Stimulated activated CD8-positive, alpha-beta memory T cell treated with anti-CD3 and anti-CD28 coated beads, Interleukin-15, amount 100 ng/mL, for 24 hours (primary cell): Measurements from ENCODE around the gene CDH22.

Experiments used
- DNase-seq: peaks from one replicate; pipeline ENCODE4 v3.0.0-alpha.2; 2020; ENCODE audit warnings: low read depth

Gene CDH22

DNA sequence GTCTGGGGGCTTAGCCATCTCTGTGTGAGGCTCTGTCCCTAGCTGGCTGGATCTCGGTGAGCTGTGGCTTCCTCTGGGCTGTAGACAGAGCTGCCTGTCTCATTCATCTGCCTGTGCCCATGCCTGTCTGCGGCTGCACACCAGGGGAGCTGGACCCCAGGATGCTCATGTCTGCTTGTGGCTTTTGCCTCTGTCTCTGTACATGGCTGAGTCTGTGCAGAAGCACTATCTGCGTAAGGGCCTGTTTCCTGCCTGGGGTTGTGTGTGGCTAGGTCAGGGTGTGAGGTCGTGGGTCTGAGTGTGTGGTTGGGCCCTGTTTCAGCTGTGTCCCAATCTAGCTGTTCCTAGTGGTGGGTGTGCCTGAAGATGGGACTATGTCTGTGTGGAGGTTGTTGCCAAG, 68.2 kb downstream of the CDH22 start:
- DNase-seq: no peak

DNA sequence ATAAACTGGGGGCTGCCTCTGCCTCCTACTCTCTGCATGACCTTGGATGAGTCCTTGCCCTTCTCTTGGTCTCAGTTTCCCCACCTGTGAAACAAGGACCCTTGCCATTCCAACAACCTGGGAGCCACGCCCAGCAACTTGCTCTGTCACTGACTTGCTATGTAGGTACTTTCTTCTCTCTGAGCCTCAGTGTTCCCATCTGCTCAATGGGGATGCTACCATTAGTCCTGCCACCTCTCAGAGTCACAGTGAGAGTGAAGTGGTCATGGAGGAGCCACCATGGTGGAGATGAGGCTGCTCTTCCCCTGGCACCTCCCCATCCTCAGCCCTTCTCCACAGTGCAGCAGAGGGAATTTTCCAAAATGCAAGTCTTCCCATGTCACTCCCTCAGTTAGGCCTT, 70.6 kb downstream of the CDH22 start:
- no peak for DNase-seq

DNA sequence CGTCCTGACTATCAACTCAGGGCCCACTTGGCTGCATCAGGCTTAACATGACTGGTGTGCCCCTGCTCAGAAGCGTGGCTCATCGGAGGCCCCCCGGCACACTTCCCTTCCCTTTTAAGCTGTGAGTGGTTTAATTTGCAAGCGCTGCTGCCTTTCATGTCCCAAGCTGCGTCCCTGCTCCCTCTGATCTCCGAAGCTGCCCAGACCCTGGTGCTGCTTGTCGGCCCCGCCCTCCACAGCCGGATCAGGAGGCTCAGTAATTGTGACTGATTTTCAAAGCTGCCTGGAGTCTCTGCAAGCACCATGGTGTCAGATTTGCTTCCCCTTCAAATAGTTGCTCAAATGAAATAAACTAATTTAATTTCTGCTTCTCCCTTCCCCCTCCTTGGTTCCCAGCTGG, 71.1 kb downstream of the CDH22 start:
- DNase-seq: no peak

DNA sequence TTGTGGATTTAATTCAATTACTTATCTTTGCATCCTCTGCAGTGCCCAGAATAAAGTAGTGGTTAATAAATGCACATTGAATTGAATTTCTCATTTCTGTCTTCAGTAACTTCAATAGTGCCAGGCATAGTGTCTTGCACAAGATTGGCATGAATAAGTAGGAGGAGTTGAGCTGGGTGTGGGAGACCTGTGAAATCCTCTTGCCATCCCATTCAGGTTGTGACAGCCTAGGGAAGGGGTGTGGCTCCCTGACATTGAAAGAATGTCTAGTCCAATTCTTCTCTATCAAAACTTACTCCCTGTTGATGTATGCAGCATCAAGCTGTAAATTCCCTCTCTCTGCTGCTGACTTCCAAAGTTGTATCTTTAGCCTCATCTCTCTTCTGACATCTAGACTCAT, 73.2 kb downstream of the CDH22 start:
- DNase-seq: no peak

DNA sequence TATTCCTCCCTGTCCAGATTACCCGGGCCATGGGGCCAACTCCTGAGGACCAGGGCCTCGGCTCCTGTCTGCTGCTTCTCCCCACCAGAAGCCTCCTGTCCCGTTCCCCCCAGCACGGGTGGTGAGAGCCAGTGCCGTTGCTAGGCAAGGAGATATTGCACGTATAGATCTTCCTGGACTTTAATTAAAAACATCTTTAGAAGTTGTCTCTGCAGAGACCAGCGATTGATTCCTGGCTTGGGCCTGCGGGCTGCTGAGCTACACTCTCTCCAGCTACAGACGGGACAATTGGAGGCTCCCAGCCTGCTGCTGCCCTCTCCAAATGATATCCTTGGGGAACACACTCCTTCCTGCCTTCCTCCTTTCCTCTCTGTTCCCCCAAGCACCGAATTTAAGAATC, 74.6 kb downstream of the CDH22 start:
- DNase-seq: no peak

DNA sequence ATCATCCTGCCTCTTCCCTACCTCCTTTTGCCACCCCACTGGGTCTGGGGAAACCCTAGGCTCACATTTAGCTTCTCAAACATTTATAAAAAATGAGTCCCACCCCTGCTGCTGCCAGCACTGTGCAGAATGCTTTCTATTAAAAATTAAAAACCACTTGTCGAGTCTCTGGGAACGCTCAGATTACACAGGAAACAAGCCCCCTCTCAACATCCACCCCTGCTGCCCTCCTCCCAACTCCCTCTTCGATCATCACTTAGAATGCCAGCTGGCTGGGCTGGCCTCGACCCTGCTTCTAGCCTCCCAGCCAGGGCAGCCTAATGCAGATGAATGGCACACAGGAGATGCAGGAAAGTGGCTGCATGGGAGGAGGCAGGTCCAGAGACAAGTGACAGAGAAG, 75.8 kb downstream of the CDH22 start:
- no peak for DNase-seq

DNA sequence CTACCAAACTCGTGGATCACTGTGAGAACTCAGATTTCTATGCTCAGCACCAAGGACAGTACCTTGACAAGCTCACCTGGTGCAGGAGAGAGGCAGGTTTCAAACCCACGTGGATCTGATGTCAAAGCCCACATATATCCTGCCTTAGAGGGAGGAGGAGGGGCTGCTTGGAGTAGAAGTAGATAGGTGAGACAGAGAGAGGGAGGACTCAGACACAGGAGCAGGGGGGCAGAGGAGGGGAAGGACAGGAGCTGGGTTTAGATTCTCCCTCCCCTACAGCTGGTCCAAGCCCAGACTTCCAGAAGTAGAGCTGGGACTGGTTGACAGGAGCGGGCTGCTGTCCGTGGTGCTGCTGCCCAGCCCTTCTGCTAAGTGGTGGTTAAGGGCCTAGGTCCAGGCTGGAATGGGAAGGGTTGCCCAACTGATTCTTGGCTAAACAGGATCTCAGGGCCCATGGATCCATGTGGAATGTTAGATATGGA, 77.5 kb downstream of the CDH22 start:
- no peak for DNase-seq

DNA sequence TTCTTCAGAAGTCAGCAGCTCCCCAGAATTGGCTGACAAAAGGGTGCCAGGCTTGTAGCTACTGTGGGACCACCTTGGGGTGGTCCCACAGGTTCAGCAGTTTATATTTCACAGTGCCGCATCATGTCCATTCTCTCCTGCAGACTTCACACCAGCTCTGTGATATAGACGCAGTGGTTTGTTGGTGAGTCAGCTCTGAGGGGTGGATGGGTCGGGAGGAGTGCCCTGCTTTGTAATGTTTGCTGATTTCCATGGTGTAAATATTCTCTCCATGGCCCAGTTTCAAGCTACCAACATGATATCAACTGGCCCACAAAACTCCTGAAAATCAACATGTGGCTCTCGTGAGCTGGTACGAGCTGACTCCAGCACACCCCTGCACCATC, 78.2 kb downstream of the CDH22 start:
- no peak for DNase-seq

DNA sequence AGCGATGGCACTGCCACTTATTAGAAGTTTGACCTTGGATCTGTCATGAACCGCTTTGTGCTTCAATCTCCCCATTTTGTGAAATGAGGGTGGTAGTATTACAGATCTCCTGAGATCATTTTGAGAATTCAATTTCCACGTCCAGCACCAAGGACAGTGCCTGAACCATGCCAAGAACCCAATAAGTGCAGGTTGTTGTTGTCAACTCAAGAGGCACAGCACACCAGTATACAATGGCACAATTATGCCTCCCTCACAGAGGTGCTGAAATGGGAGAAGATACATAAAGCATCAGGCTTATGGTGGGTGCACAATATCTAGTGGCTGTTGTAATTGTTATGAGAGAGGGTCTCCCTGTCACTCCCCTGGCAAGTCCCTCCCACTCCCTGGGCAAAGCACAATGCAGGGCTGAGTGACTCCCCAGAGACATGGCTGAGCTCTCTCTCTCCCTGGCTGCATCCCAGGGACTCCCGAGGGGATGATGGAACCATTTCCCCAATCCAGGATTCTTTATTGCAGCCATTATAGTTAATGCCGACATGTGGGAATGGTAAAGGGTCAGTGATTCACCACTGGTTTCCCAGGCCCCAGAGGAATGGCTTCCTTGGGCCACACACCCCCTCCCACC, 78.7 kb downstream of the CDH22 start:
- DNase-seq: no peak

DNA sequence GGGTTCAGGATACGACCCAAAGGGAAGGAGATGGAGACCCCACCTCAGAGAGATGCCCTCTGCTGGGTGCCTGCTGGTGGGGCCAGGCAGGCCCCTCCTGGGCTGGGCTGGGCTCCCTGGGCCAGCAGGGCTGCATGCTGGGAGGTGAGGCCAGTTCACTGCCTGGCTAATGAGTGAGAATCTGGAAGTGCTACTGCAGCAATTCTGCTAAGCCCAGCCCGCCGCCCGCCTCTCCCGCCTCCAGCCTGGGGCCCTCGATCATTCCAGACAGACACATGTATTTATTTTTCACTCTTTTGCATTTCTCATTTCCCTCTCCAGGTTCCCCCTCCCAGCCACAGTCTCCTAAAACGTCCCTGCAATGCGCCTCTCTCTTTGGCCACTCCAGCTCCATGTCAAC, 79.6 kb downstream of the CDH22 start:
- DNase-seq: no peak

DNA sequence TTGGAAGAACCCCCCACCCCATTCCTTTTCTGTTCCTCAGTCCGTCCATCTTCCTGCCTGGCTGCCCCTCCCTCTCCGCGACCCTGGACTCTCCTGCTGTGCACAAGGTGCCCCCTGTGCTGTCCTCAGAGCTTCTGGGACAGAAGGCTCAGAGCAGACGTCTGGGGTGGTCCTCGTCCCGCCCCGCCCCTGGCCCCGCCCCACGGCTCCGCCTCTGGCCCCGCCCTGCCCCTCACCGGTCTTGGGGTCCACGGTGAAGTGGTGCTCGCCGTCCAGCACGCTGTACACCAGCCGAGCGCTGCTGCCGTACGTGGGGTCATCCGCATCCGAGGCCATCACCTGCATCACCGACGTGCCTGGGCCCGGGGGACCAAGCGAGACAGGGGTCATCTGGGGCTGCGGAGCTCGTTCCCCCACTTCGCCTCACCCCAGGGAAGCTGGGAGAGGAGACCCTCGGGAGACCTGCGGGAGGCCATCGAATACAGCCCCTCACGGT, 81.0 kb downstream of the CDH22 start:
- no peak for DNase-seq

DNA sequence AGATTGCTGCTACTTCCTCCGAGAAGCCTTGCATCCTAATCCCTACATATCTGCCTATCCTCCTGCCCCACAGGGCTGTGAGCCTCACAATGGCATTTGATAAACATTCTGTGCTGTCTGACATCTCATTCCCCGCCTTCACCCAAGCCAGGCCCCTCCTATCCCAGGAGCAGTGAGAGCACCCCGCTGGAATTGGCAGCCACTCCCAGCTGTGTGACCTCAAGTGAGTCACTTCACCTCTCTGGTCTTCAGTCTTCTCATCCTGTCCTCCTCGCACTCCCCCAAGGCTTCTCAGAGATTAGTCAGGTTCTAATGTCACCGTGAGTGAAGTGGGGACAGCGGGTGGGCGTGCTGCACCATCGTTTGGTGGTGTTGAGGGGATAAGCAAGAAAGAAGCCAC, 81.7 kb downstream of the CDH22 start:
- DNase-seq: no peak

DNA sequence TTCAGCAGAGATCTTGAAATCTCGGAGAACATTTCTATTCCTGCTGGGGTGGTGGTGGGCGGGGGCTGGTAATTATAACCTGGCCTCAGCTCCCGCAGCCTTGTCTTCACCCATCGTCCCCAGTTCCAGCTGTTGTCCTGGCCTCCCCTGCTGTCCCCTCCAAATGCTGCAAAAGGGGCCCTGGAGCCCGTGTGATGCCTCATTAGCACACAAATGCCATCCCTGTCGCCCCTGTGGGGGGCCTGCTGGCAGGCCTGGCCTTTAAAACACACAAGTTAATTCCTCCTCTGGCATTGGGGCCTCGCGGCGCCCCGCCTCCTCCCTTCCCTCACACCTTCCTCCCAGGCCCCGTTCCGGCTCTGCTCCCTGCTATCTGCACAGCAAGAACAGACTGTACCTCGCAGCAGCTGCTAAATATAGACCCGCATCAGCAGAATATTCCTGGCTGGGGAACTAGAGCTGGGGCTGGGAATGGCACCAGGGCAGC, 85.7 kb downstream of the CDH22 start:
- no peak for DNase-seq

DNA sequence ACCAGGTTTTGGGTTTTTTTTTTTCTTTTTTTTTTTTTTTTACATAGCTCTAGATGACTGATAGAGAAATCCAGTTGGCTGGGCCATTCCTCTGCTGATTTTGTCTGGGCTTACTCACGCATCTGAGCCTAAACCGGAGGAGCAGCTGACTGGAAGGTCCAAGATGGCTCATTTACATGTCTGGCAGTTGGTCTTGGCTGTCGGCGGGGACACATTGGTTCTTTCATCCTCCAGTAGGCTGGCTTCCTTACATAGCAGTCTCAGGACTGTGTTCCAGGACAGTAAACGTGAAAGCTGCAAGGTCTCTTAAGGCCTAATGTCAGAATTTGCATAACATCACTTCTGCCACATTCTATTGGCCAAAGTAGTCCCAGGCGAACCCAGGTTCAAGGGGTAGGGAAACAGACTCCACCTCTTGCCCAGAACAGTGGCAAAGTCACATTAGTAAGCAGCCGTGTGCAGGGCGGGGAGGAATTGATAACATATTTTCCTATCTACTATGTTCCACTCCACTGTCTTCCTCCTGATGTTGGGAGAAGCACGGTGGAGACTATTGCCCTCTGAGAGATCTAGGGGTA, 87.0 kb downstream of the CDH22 start:
- DNase-seq: no peak

DNA sequence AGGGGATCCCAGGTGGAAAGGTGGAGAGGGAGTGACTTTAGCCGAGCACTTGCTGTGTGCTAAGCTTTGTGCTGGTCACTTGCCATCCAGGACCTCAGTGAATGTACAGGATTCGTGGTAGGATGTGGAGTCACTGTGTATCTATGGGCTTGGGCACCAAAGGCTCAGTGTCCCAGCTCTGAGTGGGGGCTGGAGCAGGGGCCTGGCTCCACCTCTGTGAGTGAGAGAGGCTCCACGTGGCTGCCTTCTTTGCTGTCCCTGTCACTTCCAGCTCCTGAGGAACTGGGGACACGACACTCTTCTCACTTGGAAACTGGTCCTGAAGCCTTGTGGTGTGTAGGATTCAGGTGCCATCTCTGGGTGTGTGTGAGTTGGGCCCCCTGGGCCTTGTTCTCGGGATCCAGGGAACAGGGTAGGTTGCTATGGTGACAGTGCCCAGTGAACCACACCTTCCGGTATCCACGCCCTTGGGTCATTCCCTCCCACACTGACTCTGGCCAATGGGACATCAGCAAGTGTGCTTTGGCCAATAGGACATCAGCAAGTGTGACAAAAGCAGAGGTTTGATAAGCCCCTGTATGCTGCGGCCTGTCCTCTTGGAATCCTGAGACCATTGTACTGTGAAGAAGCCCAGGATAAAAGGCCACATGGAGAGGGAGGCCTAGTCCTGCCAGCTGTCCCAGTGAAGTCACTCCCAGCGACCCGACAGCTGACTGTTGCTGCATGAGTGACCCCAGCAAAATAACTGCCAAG, 87.7 kb downstream of the CDH22 start:
- no peak for DNase-seq

DNA sequence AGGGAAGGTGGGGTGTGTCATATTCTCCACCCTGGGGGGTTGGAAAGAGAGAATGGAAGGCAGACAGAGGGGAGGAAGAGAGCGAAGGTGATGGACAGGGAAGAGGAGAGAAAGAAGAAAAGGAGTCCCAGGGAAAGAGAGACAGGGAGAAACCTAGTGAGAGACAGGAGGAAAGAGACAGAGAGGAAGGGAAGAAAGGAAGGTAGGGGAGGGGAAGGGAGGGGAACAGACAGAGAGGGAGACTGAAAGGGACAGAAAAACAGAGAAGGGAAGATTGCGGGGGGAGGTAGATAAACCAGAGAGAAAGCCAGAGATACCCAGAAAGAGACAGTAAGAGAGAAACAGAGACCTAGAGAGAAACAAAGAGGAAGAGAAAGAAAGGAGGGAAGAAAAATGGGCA, 88.4 kb downstream of the CDH22 start:
- DNase-seq: no peak

DNA sequence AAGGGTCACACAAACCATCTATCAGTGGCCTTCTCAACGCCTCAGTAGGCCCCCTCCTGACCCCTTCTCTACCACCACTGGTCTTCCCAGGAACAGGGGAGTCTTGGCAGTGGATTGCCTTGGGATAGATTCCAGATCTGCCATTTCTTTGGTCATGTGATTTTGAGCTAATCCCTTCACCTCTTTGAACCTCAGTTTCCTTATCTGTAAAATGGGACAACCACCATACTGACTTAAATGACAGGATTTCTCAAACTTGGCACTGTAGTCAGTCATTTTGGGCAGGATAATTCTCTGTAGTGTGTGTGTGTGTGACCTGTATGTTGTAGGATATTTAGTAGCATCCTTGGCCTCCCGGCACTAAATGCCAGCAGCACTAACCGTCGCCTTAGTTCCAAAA, 89.1 kb downstream of the CDH22 start:
- DNase-seq: no peak

DNA sequence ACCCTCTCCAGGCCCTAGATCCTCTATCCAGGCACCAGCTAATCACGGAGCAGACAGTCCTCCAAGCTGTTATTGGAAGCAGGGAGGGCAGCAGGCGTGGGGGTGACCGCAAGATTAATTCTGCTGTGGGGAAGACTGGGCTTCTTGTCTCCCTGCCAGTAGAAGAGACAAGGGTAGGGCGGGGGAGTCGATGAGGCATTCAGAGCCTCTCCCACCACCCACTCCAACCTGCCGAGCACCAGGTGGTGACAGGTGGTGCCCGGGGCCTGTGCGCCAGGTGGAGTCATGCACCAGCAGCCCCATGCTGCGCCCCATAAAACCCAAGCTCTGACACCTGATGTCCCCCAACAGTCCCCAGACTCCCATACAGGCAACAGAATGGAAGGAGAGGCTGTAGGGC, 89.6 kb downstream of the CDH22 start:
- no peak for DNase-seq

DNA sequence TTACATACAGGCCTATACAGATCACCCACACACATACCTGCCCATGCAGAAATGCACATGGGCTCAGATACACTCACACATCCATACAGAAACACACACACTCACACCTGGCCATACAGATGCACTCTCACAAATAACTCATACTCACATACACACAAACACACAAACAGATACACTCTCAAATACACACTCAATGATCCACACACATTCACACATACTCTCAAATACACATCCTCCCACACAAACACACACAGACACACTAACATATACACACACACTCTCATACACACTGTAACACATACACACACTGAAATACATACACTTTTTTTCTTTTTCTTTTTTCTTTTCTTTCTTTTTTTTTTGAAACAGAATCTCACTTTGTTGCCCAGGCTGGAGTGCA, 90.7 kb downstream of the CDH22 start:
- DNase-seq: no peak

DNA sequence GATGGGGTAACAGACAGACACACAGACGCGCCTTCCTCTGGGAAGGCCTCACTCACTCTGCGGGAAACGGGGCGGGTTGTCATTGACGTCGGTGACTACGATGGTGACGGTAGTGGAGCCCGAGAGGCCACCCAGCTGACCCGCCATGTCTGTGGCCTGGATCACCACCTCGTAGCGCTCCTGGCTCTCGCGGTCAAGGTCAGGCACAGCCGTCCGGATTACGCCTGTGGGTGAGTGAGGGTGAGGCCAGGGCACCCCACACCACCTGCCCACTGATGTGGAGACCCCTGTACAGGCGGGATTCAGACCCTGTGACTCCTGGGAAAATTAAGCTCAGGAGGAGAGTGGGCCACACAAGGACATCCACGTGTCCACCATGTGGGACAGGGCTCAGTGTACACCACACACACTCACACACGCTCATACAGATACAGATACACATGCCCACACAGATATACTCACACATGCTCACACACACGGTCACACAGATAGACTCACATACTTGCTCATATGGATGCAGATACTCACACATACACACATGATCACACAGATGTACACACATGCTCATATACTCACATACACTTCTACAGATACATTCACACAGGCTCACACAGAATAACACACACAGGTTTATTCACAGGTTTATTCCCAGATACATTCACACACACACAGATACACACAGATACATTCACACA, 91.4 kb downstream of the CDH22 start:
- DNase-seq: no peak

DNA sequence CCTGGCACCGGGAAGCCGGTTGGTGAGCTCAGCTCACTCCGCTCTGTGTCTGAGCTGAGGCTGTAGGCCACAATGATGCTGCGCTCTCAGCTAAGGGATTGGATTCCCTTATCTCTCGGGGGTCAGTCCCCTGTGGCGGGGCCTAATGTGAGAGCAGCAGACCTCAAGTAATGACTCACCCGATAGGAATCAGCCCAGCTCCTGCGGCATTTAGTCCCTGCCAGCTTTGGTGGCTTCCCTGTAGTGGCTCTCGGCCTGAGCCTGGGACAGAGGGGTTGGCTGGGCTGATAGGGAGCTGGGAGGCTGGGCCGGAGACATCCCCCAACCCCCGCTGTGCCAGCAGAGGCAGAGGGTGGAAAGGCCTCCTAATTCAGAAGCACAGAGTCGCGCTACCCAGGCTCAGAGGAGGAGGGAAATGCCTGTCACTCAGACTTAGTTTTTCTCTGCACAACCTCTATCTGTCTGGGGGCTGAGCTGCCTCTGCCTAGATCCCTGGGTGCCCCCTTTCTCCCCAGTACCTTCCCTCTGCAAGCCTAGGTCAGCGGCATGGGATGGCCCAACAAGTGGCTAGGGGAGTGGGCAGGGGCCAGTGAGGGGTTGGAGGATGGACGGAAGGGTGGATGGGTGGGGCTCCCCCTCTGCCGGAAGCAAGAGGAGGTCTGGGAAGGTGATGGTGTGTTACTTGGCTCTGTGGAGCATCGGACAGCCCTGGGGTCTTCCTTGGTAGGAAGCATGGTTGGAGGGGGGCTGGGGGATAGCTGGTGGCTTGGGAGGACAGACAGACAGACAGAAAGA, 92.2 kb downstream of the CDH22 start:
- no peak for DNase-seq
